DND-41 (cell line): ENCODE results near the gene MYO1D.

Source experiments
- EZH2 ChIP-seq: IDR thresholded peaks from 3 replicates; pipeline ENCODE4 v1.6.1; 2012; ENCODE audit warnings: borderline replicate concordance, low read depth, mild to moderate bottlenecking, moderate library complexity, low read length, inconsistent platforms; ENCODE audit not compliant: severe bottlenecking
- TF ChIP-seq, protein P1 (sequence below): IDR thresholded peaks from 2 replicates; pipeline ENCODE4 v1.5.1; 2012; ENCODE audit warnings: borderline replicate concordance, low read length, moderate library complexity, mild to moderate bottlenecking; ENCODE audit not compliant: poor library complexity, severe bottlenecking; ENCODE audit errors: extremely low read depth

GRCh38 chr17:32567511-32567910 is 309.4 kb downstream of the MYO1D start:
- TF ChIP-seq, protein P1, sequence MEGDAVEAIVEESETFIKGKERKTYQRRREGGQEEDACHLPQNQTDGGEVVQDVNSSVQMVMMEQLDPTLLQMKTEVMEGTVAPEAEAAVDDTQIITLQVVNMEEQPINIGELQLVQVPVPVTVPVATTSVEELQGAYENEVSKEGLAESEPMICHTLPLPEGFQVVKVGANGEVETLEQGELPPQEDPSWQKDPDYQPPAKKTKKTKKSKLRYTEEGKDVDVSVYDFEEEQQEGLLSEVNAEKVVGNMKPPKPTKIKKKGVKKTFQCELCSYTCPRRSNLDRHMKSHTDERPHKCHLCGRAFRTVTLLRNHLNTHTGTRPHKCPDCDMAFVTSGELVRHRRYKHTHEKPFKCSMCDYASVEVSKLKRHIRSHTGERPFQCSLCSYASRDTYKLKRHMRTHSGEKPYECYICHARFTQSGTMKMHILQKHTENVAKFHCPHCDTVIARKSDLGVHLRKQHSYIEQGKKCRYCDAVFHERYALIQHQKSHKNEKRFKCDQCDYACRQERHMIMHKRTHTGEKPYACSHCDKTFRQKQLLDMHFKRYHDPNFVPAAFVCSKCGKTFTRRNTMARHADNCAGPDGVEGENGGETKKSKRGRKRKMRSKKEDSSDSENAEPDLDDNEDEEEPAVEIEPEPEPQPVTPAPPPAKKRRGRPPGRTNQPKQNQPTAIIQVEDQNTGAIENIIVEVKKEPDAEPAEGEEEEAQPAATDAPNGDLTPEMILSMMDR: no peak
- TF ChIP-seq EZH2: no peak
